GM19467 (cell line): ENCODE measurements around the gene KCTD18.
A peak's percentile ranks its signal among the peaks of the same experiment; 100 is the strongest.

Experiments used
- ATAC-seq: cut with Tn5 transposase; IDR thresholded peaks from one replicate; pipeline ENCODE4 v1.9.1; 2021; ENCODE audit warnings: mild to moderate bottlenecking, moderate library complexity; ENCODE audit not compliant: unreplicated experiment

KCTD18 gene

DNA sequence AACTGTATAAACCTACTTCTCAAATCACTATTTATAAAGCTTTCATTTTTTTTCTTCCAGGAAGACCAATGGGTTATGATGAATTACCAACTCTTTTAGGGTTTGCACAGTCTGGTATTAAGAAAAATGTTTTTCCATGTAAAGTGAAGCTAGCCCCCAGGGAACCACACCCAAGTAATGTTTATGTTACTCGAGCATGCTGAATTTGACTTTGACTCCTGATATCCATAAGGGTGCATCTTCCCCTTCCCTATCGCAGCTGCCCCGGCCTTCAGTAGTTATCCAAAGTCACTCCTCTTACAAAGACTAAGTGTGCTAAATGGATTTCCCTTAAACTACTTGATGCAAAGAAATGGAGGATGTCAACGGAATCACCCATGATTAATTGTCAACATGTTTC, 21.7 kb downstream of the KCTD18 start:
- ATAC-seq: no peak

DNA sequence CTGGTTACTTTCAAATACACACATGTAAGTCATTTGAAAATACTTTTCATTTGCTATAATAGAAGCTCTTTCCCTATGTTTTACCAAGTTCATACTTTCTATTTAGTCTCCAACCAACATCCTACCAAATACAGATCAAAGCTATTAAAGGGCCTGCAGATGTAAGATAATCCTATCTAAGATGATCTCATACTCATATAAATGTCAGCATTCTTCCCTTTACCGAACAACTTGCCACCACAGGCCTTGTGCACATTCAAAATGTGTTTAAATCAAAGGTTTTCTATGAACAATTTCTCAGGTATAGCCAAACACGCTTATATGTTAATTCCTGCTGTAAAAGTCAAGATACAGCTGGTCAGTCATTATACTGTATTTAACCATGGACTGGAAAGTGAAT, 23.3 kb downstream of the KCTD18 start:
- no peak for ATAC-seq

DNA sequence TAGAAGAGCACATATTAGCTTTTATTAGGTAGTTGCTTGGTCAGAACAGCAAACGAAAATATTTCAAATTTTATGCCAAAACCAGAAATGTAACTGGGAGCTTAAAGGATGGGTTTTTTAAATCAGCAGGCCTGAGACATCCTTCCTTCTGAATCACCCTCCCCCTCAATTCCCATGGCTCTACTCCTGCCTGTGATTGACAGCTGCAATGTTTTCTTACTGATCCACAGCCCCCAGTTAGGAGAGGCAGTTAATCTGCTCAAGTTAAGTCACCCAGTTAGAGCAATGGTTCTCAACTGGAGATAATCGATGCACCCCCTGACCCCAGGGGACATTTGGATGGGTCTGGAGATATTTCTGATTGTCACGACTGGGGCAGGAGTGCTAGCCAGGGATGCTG, 24.9 kb downstream of the KCTD18 start:
- ATAC-seq: no peak

DNA sequence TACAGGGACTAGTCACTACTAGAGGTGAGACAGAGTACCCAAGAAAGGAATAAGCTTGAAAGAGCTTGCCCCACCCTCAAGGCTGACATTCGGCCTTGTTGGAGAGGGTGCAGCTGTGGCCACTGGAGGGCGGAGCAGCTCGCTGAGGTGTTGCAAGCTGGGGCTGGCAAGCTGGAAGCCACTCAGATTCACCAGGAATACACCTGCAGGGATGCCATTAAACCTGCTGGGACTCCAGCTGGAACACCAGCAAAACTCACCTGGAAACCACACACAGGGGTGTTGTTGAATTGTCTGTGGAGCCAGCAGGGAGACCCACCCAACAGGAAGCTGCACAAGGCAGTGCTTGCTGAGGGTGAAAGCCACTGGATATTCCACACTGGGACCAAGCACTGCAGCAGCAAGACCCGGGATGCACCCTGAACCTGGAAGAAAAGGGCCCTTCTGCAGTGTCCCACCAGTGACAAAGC, 26.1 kb downstream of the KCTD18 start:
- ATAC-seq: peak; percentile 53

DNA sequence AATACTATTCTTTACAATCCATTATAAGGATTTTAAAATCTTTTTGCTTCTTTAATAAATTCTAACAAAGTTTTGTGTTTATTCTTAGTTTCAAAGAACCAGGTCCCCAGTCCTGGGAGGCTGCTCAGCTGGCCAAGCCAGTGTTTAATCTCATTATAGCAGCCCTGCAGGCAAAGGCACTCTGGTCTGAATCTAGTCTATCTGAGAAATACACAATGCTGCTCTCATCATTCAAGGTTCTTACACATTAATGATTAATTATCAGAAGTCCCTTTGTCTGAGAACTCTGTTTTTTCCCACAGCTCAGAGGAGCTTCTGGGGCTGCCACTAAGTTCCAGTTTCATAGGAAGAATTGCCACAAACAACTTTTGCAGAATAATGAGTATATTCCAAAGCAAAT, 27.7 kb downstream of the KCTD18 start:
- ATAC-seq: peak; percentile 50

DNA sequence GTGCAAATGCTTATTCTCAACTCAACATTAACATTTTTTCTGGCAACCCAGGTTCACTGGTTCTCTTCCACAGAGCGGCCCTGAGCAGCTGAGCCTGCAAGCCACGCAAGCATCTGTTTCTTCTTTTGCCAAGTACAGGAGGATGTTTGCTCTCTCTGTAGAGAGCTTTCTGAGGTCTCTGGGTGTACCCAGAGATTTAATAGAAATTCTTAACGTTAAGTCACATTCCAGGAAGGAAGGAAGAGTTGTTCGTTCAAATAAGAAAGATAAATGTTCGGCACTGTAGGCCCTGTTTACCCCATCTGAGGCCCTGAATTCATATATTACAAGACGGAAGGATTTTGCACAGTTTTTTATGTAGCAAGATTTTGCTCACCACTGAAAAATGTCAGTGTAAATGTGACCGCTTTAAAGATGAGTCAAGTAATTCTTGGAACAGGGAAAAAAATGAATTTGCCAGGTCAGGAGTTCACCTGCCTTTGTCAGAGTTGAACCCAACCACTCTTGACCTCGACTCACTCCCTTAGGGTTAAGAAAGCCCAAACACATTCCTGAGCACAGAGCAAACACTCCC, 30.1 kb downstream of the KCTD18 start:
- no peak for ATAC-seq

DNA sequence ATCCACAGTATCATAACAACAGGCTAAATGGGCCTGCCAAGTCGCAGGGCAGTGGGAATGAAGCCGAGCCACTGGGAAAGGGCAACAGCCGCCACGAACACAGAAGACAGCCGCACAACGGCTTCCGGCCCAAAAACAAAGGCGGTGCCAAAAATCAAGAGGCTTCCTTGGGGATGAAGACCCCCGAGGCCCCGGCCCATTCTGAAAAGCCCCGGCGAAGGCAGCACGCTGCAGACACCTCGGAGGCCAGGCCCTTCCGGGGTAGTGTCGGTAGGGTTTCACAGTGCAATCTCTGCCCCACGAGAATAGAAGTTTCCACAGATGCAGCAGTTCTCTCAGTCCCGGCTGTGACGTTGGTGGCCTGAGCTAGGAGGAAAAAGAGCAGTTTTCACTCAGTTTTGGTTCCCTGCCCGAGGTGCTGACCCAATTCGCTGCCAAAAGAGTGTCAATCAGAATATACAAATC, 32.2 kb downstream of the KCTD18 start:
- no peak for ATAC-seq

DNA sequence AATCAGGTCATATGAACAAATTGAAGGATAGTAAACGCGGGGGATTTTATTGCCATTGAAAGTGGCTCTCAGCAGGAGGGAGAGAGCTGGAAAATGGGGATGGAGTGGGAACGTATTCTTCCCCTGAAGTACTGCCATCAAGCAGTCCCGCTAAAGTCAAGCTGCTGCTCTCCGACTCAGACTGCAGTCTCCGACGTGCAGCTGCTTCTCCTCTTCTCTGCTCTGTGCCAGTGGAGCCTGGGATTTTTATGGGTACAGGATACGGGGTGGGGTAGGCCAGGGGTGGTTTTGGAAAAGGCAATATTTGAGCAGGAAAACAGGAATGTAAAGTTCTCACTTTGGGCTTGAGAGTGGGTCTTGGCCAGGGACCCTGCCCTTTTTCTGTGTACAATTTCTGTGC, 33.0 kb downstream of the KCTD18 start:
- no peak for ATAC-seq

DNA sequence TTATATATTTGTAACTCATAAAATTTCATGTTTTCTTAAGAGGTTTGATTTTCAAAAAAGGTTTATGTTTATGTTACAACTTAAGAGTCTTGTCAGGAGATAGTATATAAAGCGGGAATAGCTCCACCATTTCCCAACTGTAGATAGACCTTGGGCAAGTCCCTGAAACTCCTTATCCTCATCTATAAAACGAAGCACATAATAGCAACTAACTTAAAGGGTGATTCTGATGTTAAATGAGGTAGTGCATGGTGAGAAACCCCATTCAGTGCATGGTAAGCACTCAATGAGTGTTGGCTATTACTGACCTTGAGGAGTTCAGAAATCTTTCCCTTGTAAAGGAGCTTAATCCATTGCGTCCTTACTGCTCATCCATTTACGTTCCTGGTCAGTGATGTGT, 34.1 kb downstream of the KCTD18 start:
- ATAC-seq: no peak

DNA sequence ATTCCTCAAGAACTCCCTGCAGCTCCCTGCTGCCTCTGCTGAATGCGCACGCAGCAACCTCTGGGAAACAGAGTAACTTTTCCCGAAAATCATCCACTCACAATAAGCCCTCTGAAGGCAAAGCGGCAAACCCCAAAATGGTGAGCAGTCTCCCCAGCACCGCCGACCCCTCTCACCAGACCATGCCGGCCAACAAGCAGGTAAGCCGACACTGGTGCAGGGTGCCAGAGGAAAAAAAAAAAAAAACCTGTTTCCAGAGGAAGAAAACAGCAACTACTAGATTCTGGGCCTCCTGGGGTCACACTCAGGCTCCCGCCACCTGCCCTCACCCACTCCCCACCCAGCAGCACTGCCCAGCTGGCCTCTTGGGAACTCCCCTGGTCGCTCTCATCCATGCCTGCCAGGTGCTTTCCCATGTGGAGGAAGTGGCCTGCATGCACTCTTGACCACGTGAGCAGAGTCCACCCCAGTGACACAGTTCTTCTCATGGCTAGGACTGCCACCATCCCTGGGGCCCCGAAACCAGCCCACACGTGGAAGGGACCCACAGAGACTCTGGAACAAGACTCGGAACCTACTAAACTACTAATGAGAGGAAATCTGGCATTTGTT, 36.9 kb downstream of the KCTD18 start:
- no peak for ATAC-seq

DNA sequence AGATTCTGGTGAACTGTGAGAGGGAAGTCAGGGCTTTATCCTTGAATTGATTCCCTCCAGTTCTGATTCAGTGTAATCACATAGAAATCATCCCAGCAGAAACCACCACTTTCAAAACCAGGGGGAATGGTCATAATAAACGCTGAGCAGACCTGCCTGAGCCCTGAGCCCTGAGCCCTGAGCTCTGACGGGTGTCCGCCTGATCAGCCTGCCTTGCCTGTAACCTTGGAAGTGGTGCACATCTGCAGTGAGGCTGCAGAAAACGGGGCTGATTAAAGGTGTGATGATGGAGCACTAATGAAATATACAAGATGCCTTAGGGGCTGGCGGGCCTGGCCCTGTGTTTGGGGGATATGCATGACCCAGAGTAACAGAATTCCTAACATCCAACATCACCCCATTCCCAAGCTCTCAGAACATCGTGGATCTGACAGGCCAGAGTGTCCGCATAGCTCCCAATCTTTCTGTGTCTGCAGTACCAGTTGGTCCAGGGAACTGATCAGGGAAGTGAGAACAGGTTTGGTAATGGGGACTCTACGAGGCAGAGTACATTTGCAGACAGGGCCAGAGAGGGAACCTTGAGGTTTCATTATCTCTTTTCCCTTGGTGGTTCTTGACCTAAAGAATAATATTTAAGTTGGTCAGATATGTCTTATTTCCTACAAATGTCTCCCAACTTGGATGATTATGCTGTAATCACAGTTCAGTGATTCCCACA, 37.8 kb downstream of the KCTD18 start:
- peak; percentile 9 for ATAC-seq

DNA sequence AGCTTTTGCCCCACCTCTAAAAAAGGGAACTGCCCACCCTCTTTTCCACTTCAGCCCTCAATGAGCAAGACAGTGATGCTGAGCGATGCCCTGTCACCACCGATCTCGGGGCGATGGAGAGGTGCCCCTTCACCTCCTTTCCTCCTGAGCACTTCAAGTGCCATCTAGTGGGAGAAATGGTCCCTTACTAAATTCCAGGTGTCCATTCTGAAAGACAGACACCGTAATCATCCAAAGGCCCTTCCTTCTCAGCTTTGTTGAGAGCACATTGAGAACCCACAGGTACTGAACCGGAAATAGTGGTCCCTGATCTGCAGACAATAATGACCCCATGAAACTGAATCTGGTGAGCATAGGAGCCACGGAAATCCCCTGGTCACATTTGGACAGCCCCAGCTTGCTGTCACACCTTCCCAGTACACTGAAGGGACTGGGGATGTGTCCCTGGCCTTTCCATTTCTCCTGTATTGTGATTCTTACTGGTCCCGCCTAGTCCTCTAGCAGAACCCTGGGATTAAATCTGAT, 38.5 kb downstream of the KCTD18 start:
- peak; percentile 64 for ATAC-seq

DNA sequence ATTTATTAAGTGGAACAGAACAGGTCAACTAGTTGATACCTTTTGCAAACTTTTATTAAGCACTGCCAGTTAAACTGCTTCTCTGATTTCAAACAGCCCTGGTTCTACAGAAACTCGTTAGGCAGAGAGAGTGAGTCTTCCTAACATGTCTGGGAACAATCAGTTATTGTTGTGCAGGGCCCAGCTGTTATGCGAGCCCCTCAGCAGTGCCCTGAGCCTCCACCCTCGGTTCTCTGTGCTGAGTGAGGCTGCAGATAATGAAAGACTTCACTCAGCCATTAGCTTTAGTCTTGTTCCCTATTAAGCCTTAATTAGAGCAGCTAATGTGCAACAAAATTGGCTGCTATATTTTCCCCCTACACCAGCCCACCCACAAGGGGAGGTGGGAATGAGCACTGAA, 39.6 kb downstream of the KCTD18 start:
- ATAC-seq: no peak

DNA sequence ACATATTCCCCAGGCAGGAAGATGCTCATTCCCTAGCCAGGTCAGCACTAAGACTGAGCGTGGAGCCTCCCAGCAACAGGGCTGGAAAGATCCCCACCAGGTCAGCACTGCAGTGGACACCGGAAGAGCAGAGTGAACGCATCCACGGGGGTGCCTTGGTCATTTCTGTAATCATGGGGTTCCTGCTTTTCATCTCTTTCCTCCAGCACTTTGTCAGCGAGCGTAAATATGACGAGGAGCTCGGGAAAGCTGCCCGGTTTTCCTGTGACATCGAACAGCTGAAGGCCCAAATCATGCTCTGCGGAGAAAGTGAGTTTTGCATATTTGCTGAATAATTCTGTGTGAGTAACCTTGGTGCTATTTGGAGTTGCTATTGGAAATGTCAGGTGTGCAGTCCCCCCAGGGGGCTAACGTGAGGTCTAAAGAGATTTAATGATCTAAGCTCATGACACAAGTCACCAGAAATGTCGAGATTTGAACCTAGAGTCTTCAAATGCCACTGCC, 40.1 kb downstream of the KCTD18 start:
- no peak for ATAC-seq

DNA sequence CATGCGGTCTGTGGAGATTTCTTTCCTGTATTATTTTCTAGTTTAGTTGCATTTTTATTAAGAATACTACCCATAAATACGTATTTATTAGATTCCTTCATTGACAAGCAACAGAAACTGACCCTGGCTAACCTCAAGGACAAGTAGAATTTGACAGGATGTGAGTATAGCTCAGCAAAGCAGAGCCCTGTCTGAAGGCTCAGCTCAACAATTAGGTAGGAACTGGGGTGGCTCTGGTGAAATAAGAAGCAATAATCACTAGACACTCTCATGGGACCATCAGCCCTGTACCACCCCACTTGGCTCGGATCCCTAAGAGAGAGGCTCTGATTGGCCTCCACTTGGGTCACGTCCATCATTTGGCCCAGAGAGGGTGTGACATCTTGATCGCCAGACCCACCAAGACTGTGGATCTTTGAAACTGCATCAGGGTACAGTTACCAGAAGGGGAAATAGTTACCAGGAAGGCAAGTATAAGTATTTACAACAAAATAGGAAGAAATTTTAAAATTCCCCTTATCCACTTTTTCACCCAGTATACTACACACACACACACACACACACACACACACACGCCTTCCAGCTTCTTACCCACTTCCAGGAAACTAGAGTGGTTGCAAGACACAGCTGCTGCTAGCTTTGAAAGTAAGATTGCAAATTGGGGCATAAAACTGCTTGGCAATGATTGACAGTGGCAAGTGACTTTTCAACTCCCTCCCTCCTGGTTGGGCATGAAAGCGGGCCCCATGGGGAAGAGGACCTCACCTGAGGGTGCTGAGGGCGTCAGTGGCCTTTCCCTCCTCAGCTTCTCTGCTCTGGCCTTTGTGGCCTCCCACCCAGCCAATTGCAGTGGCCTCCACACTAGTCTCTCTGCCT, 41.8 kb downstream of the KCTD18 start:
- no peak for ATAC-seq

DNA sequence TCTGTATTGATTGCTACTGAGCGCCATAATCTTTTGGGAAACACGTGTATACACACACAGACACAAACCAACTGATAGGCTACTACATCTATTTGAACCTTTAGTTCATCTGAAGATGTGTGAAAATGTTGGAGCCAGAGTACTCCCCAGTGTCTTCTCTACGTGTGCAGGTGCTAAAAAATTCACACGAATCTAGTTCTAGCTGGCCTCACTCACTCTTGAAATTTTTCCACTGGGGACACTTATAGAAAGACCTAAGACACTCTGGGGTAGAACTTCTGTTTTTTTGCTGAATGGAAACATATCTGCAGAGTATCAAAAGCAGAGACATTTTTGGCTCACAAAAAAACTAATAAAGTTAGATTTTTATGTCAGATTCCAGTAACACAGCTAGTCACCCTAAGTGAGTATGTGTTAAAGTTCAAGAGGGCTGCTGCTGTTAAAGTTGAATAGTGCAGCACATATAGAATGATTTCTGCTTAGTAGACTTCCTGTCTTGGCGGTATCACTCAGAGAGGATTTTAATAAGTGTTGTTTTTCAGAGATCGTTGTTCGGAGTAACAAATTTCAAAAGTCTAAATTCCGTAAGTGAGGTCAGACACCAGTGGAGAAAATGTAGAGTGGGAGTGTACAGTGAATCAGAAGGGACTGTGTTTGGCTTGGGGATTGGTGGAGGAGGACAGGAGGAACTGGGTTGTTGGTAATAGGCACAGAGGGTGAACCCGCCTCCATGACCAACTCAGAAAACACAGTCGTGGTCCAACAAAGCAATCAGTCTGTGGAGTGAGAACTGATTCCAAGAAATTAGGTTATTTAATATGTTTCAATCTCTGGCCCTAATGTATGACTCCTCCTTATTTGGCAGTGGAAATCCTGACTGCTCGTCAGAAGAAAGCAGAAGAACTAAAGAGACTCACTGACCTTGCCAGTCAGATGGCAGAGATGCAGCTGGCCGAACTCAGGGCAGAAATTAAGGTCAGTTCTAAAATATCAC, 43.1 kb downstream of the KCTD18 start:
- no peak for ATAC-seq

DNA sequence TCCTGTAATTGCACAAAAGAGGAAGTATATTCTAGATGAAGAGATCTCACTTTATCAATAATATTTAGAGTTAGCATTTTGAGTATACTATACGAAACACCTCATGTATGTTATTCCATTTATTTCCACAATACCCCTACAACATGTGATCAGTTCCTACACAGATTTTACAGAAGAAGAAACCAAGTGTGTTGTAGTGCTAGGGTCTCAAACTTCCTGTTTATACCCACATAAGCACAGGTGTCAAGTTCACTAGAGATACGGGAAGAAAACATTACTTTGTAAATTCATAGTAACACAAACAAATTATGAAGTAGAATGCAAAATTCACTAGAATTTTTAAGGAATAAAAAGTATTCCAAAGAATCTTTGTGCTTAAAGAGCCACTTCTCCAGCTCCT, 46.4 kb downstream of the KCTD18 start:
- ATAC-seq: no peak

DNA sequence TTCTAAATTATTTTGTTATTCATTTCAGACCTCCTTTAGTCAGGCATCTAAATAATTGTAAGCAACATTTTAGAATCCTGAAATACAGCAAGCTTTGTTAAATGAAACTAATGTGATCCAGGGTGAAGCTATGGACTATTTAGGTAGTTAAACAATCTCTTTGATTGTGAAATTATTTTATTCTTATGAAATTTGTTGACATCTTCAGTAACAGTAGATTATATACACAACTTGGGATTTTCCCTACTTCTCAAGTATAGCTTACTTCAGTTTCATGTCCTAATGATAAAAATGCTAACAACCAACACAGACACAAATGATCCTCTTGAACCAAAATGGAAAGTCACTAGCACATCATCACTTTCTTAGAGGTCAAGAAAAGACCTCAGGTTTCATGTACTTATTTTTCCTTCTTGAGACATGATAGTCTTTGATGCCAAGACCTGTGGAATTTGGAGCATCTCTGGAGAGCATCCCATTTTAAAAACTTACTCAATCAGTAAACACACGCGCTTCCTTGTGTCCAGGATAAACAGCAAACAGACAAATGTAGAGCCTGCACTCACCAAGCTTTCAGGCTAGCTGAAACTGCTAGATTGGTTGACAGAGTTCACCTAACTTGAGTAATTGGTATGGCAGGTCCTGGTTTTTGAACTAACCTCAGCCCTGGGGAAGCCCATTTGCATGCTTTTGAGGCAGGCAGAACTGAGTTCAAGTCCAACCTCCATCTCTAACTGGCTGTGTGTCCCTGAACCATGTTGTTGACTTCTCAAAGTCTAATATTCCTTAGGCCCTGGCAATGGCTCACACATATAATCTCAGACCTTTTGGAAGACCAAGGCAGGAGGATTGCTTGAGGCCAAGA, 47.8 kb downstream of the KCTD18 start:
- ATAC-seq: no peak

DNA sequence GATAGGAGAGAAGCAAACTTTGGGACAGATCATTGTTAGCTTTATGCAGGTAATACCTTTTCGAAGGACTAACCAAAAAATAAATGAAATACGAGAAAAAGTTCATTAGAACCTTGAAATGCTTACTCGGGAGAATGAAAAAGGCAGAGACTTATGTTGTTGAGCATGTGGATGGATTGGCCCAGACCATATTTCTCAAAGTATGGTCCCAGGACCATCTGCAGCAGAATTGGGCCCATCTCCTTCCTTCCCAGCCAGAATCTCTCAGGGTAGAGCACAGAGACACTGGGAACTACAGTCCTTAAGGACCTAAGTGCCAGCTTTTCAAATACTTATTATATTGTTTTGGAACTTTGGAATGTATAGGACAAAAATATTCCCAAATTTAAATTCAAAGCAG, 50.8 kb downstream of the KCTD18 start:
- ATAC-seq: no peak
